Naive B cell (primary cell): ENCODE results near the gene USP3. TPM values are rescaled to one million over a fixed set of nuclear protein-coding genes. Genes with fewer than 3 reads are reported as not detected.
"Not testable (repeated sequence)": the region's sequence is repeated elsewhere in the genome, so short reads cannot be mapped to it uniquely, and the experiment has no call there.

ENCODE experiments used
- ATAC-seq, 2 donors: fragments of 150-1000 bp; cut with Tn5 transposase; 2 replicates each; pipeline ENCODE4 v1.10.0; 2021; ENCODE audit warnings: low read depth in 2 of 2, mild to moderate bottlenecking in 2 of 2, moderate library complexity in 2 of 2
- DNase-seq: peaks from one replicate; pipeline ENCODE4 v3.0.0; 2022
- H3K27ac Mint-ChIP-seq, 6 donors: one replicate each; pipeline ENCODE4 v1.8.0; 2020 to 2022; ENCODE audit warnings: mild to moderate bottlenecking in 6 of 6, mixed read lengths in 6 of 6, moderate library complexity in 5 of 6, inconsistent platforms in 2 of 6
- H3K27me3 Mint-ChIP-seq, 3 donors: one replicate each; pipeline ENCODE4 v1.8.0; 2021 to 2022; ENCODE audit warnings: mixed read lengths in 3 of 3, mild to moderate bottlenecking in 1 of 3
- H3K36me3 Mint-ChIP-seq, 2 donors: one replicate each; pipeline ENCODE4 v1.8.0; 2020 to 2022; ENCODE audit warnings: mixed read lengths in 2 of 2, inconsistent platforms in 1 of 2, mild to moderate bottlenecking in 1 of 2
- H3K4me1 Mint-ChIP-seq, 3 donors: one replicate each; pipeline ENCODE4 v1.8.0; 2020 to 2022; ENCODE audit warnings: mixed read lengths in 3 of 3, inconsistent platforms in 1 of 3, mild to moderate bottlenecking in 1 of 3, moderate library complexity in 1 of 3
- H3K4me3 Mint-ChIP-seq, 8 donors: one replicate each; pipeline ENCODE4 v1.8.0; 2020 to 2022; ENCODE audit warnings: mild to moderate bottlenecking in 8 of 8, mixed read lengths in 8 of 8, moderate library complexity in 8 of 8, inconsistent platforms in 2 of 8
- H3K9me3 Mint-ChIP-seq, 7 donors: one replicate each; pipeline ENCODE4 v1.8.0; 2020 to 2022; ENCODE audit warnings: mixed read lengths in 7 of 7, mild to moderate bottlenecking in 5 of 7, inconsistent platforms in 2 of 7, moderate library complexity in 1 of 7
- polyA plus RNA-seq, 6 donors: library from polyadenylated mRNA; unstranded; fragments of 300-500 nt; fragmentation: Illumina TruSeq; gene quantifications; one replicate each; pipeline ENCODE4 v1.2.3, GENCODE V29; 2021; ENCODE audit warnings: low read depth in 6 of 6

USP3 gene
- polyA plus RNA-seq, 6 donors from 2014 or later = 53.6 to 88.0 (median 58.7) TPM

DNA sequence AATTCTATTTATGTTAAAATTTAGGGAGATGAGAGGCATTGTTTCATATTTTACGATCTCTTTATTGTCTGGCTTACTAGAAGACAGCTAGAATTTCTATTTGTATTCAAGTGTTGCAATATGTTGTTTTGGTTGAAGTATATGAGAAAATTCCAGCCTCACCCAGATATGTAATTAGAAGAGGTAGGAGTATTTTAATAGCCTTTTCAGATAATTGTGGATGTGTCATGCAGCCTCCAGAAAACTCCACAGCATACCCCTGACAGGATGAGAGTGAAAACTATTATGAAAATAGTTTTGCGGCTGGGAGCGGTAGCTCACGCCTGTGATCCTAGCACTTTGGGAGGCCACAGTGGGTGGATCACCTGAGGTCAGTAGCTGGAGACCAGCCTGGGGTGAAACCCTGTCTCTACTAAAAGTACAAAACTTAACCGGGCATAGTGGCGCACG lies 21.5 kb upstream of the USP3 start:
- H3K27ac Mint-ChIP-seq = peak overlapping the region in 4 of 6 donors; percentile 4 to 100 (median 63)
- no peaks in the 10 kb centered on the region for H3K9me3 Mint-ChIP-seq
- H3K27me3 Mint-ChIP-seq = no peaks in the 10 kb centered on the region
- no peaks in the 10 kb centered on the region for H3K36me3 Mint-ChIP-seq
- H3K4me1 Mint-ChIP-seq = peaks cover 45 to 87% (median 52%) of the 10 kb centered on the region in 3 donors
- DNase-seq (no peak), ATAC-seq (no peak)
- H3K4me3 Mint-ChIP-seq = peak overlapping the region in 1 of 8 donors; percentile 16

GRCh38 chr15:63483521-63484371 lies 20.6 kb upstream of the USP3 start:
- peak overlapping the region in 5 of 8 donors; percentile 42 to 74 (median 43) for H3K4me3 Mint-ChIP-seq
- peaks cover 43 to 78% (median 44%) of the 10 kb centered on the region in 3 donors for H3K4me1 Mint-ChIP-seq
- no peak for DNase-seq
- peak overlapping the region; percentile 36 to 100 (median 73) for H3K27ac Mint-ChIP-seq
- ATAC-seq = no peak
- H3K36me3 Mint-ChIP-seq = no peaks in the 10 kb centered on the region
- no peaks in the 10 kb centered on the region for H3K9me3 Mint-ChIP-seq
- no peaks in the 10 kb centered on the region for H3K27me3 Mint-ChIP-seq

DNA sequence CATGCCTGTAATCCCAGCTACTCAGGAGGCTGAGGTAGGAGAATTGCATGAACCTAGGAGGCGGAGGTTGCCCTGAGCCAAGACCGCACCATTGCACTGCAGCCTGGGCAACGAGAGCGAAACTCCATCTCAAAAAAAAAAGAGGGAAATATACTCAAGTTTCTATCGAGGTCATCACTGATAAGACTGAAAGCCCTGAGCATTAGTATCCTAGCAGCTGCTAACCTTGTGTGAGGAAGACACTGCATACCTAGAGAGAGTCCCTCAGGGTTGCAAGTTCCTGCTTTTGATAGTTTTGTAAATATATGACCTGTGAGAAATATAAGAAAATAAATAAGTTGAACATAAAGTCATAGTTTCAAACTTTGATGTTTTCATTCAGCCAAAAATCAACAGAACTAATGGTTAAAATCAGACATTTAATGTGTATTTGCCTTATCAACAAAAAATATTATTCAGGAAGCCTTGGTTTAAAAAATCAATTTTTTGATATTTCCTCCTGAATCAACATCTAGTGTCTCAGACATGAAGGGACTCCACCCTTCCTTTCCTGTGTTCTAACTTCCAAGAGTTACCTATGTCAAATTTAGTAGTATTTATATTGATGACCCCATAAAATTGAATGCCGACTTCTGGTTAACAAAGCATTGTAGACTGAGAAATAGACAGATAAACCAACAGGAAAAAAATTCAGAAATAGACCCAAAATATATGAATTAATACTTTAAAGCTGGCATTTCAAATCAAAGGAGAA lies 19.8 kb upstream of the USP3 start:
- H3K9me3 Mint-ChIP-seq = no peaks in the 10 kb centered on the region
- H3K27ac Mint-ChIP-seq = peak overlapping the region in 3 of 6 donors; percentile 36 to 100 (median 85)
- peak overlapping the region in 5 of 8 donors; percentile 42 to 64 (median 43) for H3K4me3 Mint-ChIP-seq
- no peak for DNase-seq
- no peaks in the 10 kb centered on the region for H3K27me3 Mint-ChIP-seq
- H3K4me1 Mint-ChIP-seq = peaks cover 36 to 74% (median 37%) of the 10 kb centered on the region in 3 donors
- ATAC-seq = no peak
- no peaks in the 10 kb centered on the region for H3K36me3 Mint-ChIP-seq

DNA sequence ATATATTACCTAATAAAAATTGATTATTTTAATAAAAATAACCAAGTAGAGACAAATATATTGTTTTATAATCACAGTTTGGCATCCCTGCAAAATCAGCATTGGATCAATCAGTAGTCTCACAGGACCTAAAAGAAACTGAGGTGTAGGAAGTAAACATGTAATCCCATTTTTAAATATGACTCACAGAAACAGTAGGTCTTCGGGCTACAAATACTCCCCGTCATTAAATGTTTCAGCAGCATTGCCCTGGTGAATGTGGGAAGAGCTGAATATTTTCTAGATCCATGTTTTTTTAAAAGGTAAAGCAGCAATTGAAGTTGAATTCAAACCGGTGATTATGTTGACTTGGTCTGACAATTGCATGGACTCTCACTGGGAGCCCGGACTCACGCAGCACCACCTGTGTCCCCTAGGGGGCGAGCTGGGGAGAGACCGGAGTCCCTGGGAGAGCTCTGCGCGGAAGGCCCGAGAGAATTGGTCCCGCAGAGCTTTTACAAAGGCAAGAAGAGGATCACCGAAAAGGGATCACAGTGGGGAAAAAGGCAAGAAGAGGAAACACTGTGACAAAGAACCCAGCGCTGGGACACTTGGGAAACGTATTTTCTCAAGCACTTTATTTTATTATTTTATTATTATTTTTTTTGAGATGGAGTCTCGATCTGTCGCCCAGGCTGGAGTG lies 17.2 kb upstream of the USP3 start:
- H3K4me3 Mint-ChIP-seq = peak overlapping the region in 5 of 8 donors; percentile 56 to 88 (median 85)
- peaks cover 31 to 68% (median 42%) of the 10 kb centered on the region in 3 donors for H3K4me1 Mint-ChIP-seq
- H3K36me3 Mint-ChIP-seq = peaks cover 0 to 5% of the 10 kb centered on the region in 2 donors
- DNase-seq (peak; percentile 80), ATAC-seq (peak; percentile 44 to 59)
- no peaks in the 10 kb centered on the region for H3K27me3 Mint-ChIP-seq
- H3K9me3 Mint-ChIP-seq = peaks cover 0 to 3% (median 0%) of the 10 kb centered on the region in 7 donors
- peak overlapping the region; percentile 72 to 95 (median 86) for H3K27ac Mint-ChIP-seq

- peak overlapping the region in 3 of 8 donors; percentile 9 to 56 (median 55) for H3K4me3 Mint-ChIP-seq
- DNase-seq, H3K9me3 Mint-ChIP-seq, H3K27me3 Mint-ChIP-seq, H3K36me3 Mint-ChIP-seq, ATAC-seq: not testable (repeated sequence)
- peaks cover 32 to 67% (median 44%) of the 10 kb centered on the region in 3 donors for H3K4me1 Mint-ChIP-seq
- peak overlapping the region in 1 of 6 donors; percentile 83 for H3K27ac Mint-ChIP-seq
Observed at GRCh38 chr15:63487758-63488397, 16.5 kb upstream of the USP3 start.

DNA sequence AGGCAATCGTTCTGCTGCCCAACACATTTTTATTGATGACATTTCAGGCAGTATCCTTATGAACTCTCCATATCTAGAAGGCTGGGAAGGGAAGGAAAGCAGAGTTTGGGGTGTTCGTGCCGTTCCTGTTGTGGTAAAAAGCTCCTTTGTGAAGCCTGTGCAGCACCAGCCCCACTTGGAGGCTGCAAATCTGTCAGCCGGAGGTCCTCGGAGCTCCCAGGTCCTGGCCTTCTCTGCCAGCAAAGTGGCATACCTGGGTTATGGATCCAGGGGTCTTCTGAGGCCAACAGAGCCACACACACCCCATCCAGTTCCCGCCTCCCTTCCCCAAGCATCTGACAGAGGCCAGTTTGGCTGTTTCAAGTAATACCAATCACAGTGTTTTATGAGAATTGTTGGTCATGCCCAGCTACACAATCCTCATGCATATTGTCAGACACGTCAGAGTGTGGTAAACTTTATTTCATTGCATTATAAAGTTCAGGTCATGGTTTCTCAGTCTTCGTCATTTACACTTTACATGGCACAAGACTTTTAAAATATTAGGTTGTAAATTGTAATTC lies 15.9 kb upstream of the USP3 start:
- Mint-ChIP-seq H3K27me3 (no peaks in the 10 kb centered on the region), H3K36me3 (peaks cover 0 to 5% of the 10 kb centered on the region in 2 donors), H3K4me1 (peaks cover 37 to 67% (median 49%) of the 10 kb centered on the region in 3 donors), H3K9me3 (peaks cover 0 to 3% (median 0%) of the 10 kb centered on the region in 7 donors), H3K4me3 (peak overlapping the region in 1 of 8 donors; percentile 55), H3K27ac (peak overlapping the region in 2 of 6 donors; percentile 39 to 54)
- no peak for ATAC-seq
- DNase-seq = no peak

DNA sequence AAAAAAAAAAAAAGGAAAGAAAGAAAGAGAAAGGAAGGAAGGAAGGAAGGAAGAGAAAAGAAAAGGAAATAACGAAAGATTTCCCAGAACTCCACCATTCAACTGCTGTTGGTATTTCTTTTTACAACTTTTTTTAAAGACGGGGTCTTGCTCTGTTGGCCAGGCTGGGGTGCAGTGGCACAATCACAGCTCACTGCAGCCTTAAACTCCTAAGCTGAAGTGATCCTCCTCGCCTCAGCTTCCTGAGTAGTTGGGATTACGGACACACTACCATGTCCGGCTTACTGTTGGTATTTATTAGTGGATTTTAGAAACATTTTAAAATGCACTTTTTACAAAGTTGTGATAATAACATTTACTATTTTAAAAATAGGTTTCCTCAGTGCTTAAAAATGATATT lies 15.0 kb upstream of the USP3 start:
- Mint-ChIP-seq H3K36me3 (peaks cover 0 to 5% of the 10 kb centered on the region in 2 donors), H3K27ac (peak overlapping the region in 4 of 6 donors; percentile 42 to 98 (median 68)), H3K4me1 (peaks cover 32 to 65% (median 45%) of the 10 kb centered on the region in 3 donors), H3K9me3 (peaks cover 0 to 3% (median 0%) of the 10 kb centered on the region in 7 donors), H3K4me3 (peak overlapping the region in 2 of 8 donors; percentile 12 to 39), H3K27me3 (no peaks in the 10 kb centered on the region)
- DNase-seq (no peak), ATAC-seq (no peak)

- H3K27ac Mint-ChIP-seq = peak overlapping the region; percentile 89 to 98 (median 95)
- peaks cover 0 to 3% (median 0%) of the 10 kb centered on the region in 7 donors for H3K9me3 Mint-ChIP-seq
- peak overlapping the region; percentile 59 to 91 (median 84) for H3K4me3 Mint-ChIP-seq
- ATAC-seq (peak; percentile 47 to 50), DNase-seq (peak; percentile 44)
- H3K36me3 Mint-ChIP-seq = peaks cover 0 to 5% of the 10 kb centered on the region in 2 donors
- no peaks in the 10 kb centered on the region for H3K27me3 Mint-ChIP-seq
- H3K4me1 Mint-ChIP-seq = peaks cover 32 to 59% (median 45%) of the 10 kb centered on the region in 3 donors
Observed at GRCh38 chr15:63490345-63491034, 13.9 kb upstream of the USP3 start.

- Mint-ChIP-seq H3K9me3 (peaks cover 0 to 3% (median 0%) of the 10 kb centered on the region in 7 donors), H3K36me3 (peaks cover 0 to 5% of the 10 kb centered on the region in 2 donors), H3K27me3 (no peaks in the 10 kb centered on the region), H3K4me3 (peak overlapping the region; percentile 59 to 91 (median 76)), H3K27ac (peak overlapping the region; percentile 89 to 98 (median 95)), H3K4me1 (peaks cover 38 to 53% (median 45%) of the 10 kb centered on the region in 3 donors)
- DNase-seq (peak; percentile 80), ATAC-seq (peak; percentile 80 to 84)
Observed at GRCh38 chr15:63491116-63491827, 13.1 kb upstream of the USP3 start.

DNA sequence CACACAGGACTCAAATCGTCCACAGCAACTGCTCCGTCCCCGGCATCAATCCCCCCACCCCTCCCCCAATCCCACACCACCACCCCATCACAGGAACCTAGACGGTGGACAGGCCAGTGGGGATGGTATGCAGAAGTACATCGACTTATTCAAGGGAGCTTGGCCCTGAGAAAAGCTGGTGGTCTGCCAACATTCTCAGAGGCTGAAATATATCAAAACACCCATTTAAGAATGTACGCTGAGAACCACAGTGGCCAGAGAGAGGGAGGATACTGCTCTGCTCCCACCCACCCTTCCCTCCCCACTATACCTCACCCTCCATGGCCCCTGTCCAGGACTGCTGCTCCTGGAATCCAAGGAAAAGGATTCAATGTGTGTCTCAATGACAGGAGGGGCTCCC lies 12.4 kb upstream of the USP3 start:
- Mint-ChIP-seq H3K4me3 (no peak overlapping the region), H3K27ac (peak overlapping the region in 5 of 6 donors; percentile 76 to 96 (median 89)), H3K9me3 (peaks cover 0 to 3% (median 0%) of the 10 kb centered on the region in 7 donors), H3K4me1 (peaks cover 45 to 49% (median 47%) of the 10 kb centered on the region in 3 donors), H3K36me3 (peaks cover 0 to 5% of the 10 kb centered on the region in 2 donors), H3K27me3 (no peaks in the 10 kb centered on the region)
- DNase-seq (no peak), ATAC-seq (no peak)

GRCh38 chr15:63492541-63493077 lies 11.8 kb upstream of the USP3 start:
- peak overlapping the region; percentile 40 to 96 (median 86) for H3K27ac Mint-ChIP-seq
- no peak for ATAC-seq
- H3K36me3 Mint-ChIP-seq = peaks cover 0 to 5% of the 10 kb centered on the region in 2 donors
- no peak for DNase-seq
- peaks cover 39 to 44% (median 41%) of the 10 kb centered on the region in 3 donors for H3K4me1 Mint-ChIP-seq
- H3K9me3 Mint-ChIP-seq = peaks cover 0 to 3% (median 0%) of the 10 kb centered on the region in 7 donors
- no peaks in the 10 kb centered on the region for H3K27me3 Mint-ChIP-seq
- H3K4me3 Mint-ChIP-seq = no peak overlapping the region
